HEK293T (cell line): ENCODE results near the gene DKK3.

ENCODE experiments used
- CTCF ChIA-PET: fragments of 350-600 bp; formaldehyde crosslinking; extraction: SDS; loops from one replicate; lab custom pipeline; 2021; ENCODE audit warnings: antibody characterized with exemption, inconsistent platforms; lab: Yijun Ruan, JAX
- POLR2A ChIA-PET: fragments of 350-600 bp; formaldehyde crosslinking; extraction: SDS; loops from one replicate; lab custom pipeline; 2020; ENCODE audit warnings: antibody characterized with exemption, inconsistent platforms; lab: Yijun Ruan, JAX
- DNase-seq: peaks from one replicate; pipeline ENCODE4 v3.0.0; 2012; ENCODE audit warnings: mixed read lengths; ENCODE audit errors: extremely low spot score
- ARNT ChIP-seq: fragments of 450-650 bp; IDR thresholded peaks from 2 replicates; pipeline ENCODE4 v1.6.1; 2017; ENCODE audit warnings: mild to moderate bottlenecking
- BHLHE40 ChIP-seq: fragments of 450-650 bp; IDR thresholded peaks from 2 replicates; pipeline ENCODE4 v1.6.1; 2016; ENCODE audit warnings: mild to moderate bottlenecking, moderate library complexity, borderline replicate concordance
- CTBP1 ChIP-seq: fragments of 450-650 bp; IDR thresholded peaks from 2 replicates; pipeline ENCODE4 v1.6.1; 2016; ENCODE audit warnings: borderline replicate concordance
- ELF4 ChIP-seq: fragments of 450-650 bp; IDR thresholded peaks from 2 replicates; pipeline ENCODE4 v1.6.1; 2017; ENCODE audit warnings: antibody characterized with exemption
- FOXA1 ChIP-seq: fragments of 450-650 bp; IDR thresholded peaks from 2 replicates; pipeline ENCODE4 v1.6.1; 2016; ENCODE audit warnings: mild to moderate bottlenecking
- FOXK2 ChIP-seq: fragments of 450-650 bp; IDR thresholded peaks from 2 replicates; pipeline ENCODE4 v1.6.1; 2016; ENCODE audit warnings: mild to moderate bottlenecking
- FOXM1 ChIP-seq: fragments of 450-650 bp; IDR thresholded peaks from 2 replicates; pipeline ENCODE4 v1.6.1; 2017; ENCODE audit warnings: mild to moderate bottlenecking, borderline replicate concordance
- HDGF ChIP-seq: fragments of 450-650 bp; IDR thresholded peaks from 2 replicates; pipeline ENCODE4 v1.6.1; 2017; ENCODE audit warnings: antibody characterized with exemption, borderline replicate concordance
- L3MBTL2 ChIP-seq: fragments of 450-650 bp; conservative IDR thresholded peaks from 2 replicates; pipeline ENCODE4 v1.6.1; 2016; ENCODE audit warnings: mild to moderate bottlenecking
- LEF1 ChIP-seq: fragments of 450-650 bp; IDR thresholded peaks from 2 replicates; pipeline ENCODE4 v1.6.1; 2017; ENCODE audit warnings: mild to moderate bottlenecking, borderline replicate concordance
- NFRKB ChIP-seq: fragments of 450-650 bp; IDR thresholded peaks from 2 replicates; pipeline ENCODE4 v1.6.1; 2016; ENCODE audit warnings: mild to moderate bottlenecking, moderate library complexity
- PKNOX1 ChIP-seq: fragments of 450-650 bp; IDR thresholded peaks from 2 replicates; pipeline ENCODE4 v1.6.1; 2016
- SP1 ChIP-seq: fragments of 450-650 bp; IDR thresholded peaks from 2 replicates; pipeline ENCODE4 v1.6.1; 2017
- SUZ12 ChIP-seq: fragments of 450-650 bp; IDR thresholded peaks from 2 replicates; pipeline ENCODE4 v1.6.1; 2016; ENCODE audit warnings: mild to moderate bottlenecking
- TARDBP ChIP-seq: fragments of 450-650 bp; IDR thresholded peaks from 2 replicates; pipeline ENCODE4 v1.6.1; 2016
- ZNF384 ChIP-seq: fragments of 450-650 bp; IDR thresholded peaks from 2 replicates; pipeline ENCODE4 v1.6.1; 2016

DKK3 gene

DNA sequence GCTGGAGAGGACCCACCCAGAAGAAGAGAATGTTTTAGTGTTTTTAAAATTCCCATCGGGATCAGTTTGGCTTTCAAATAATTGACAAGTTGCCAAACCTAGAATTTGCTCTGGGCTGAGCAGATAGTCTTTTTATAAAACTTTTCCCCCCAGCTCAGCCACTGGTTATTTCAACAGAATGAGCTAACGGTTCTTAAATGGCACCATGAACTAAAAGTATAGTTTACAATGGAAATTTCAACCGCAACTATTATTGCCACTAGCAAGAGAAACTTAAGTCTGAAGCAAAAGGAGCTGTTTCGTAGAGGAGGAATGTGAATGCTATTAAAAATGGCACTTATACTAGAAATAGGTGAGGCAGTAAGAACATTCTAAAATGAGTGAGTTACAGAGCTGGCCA is 3.4 kb downstream of the DKK3 start:
- no peak for DNase-seq
- POLR2A ChIA-PET: no interaction called here
- TF ChIP-seq PKNOX1 (no peak), FOXA1 (no peak), NFRKB (no peak), ZNF384 (no peak), HDGF (no peak), SP1 (no peak), ARNT (no peak), FOXK2 (no peak), FOXM1 (no peak), L3MBTL2 (no peak), ELF4 (no peak), TARDBP (no peak), BHLHE40 (no peak), CTBP1 (no peak), LEF1 (no peak), SUZ12 (no peak)
- CTCF ChIA-PET: interaction anchor here (1.1 kb wide), 1 partner anchor 9 kb away, joined by 3 read pairs; no protein-coding TSS in a partner anchor

- DNase-seq: no peak
- POLR2A ChIA-PET: no interaction called here
Observed at GRCh38 chr11:12003815-12004214, 4.6 kb downstream of the DKK3 start.

DNA sequence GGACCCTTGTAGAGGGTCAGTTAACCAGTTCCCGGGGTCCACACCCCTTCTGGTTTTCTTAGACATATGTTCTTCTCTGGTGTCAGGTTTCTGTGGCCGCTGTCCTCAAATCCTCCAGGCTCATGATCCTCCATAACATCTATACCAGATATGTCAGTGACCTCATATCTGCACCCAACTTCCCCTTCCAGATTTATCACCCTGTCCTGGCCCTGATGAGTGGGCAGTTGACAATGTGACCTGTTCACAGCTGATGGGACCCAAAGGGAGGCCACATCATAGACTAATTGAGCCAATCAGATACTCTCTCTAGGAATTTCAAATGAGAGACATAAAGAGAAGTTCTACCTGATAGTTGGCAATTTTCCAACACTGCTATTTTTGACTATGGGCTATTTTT is 5.1 kb downstream of the DKK3 start:
- no peak for TF ChIP-seq NFRKB
- TF ChIP-seq L3MBTL2: no peak
- TF ChIP-seq CTBP1: no peak
- TF ChIP-seq LEF1: no peak
- DNase-seq: no peak
- CTCF ChIA-PET: no interaction called here
- POLR2A ChIA-PET: no interaction called here

More at GRCh38 chr11:12003815-12004214, 4.6 kb downstream of the DKK3 start:
- TF ChIP-seq TARDBP (no peak), L3MBTL2 (no peak), ARNT (no peak), SP1 (no peak), NFRKB (no peak), ZNF384 (no peak), FOXK2 (no peak), SUZ12 (no peak), CTBP1 (no peak), FOXA1 (no peak), ELF4 (no peak), FOXM1 (no peak), LEF1 (no peak), BHLHE40 (no peak), HDGF (no peak), PKNOX1 (no peak)
- CTCF ChIA-PET: no interaction called here

DNA sequence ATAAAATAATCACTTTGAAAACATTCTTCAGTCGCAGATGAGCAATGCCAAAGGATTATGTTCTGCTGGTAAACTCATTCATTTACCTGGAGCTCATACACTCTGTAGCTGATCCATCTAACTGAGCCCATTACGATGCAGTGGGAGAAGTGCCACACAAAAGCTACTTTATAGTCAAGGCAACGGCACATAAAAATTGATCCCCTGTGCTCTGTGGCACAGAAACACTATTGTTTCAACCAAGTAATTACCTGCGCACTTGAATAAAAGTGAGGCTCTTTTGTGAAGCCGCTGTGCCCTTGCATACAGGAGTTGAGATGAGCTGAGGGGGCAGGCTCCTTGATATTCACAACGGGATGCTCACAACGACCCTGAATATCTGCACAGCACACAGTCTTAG is 7.2 kb downstream of the DKK3 start:
- CTCF ChIA-PET: no interaction called here
- POLR2A ChIA-PET: no interaction called here

DNA sequence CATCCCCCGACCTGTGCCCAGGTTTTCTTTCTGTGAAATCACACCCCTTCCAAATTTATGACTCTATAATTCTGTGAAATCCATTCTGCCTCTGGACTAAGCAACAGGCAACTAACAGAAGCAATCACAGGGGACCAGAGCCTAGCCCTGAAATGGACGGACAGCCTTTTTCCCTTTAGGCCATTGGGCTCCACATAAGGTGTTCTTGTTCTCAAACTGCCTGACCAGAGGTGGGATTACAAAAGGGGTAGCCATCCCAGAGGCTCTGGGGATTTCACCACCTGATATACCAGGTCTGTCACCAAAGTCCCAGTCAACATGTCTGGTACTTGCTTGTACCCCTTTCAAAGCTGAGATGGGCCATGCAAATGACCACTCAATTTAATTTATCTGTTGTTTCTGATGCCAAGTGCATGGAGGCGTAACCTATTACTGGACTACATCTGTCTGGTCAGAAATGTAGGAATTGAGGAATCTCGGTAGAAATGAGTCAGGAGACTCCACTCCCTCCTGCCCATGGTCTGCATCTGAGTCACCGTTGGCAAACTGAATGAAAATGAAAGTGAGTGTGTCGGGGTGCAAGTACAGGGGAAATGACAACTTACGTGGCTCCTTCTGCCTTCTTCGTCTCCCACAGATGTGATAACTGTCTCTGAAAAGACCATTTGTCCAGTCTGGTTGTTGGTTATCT is 10.2 kb downstream of the DKK3 start:
- TF ChIP-seq PKNOX1: no peak
- TF ChIP-seq L3MBTL2: no peak
- no peak for TF ChIP-seq ARNT
- no peak for TF ChIP-seq TARDBP
- no peak for TF ChIP-seq CTBP1
- TF ChIP-seq SP1: no peak
- no peak for TF ChIP-seq LEF1
- TF ChIP-seq HDGF: no peak
- no peak for TF ChIP-seq BHLHE40
- no peak for TF ChIP-seq ZNF384
- TF ChIP-seq SUZ12: no peak
- no peak for TF ChIP-seq ELF4
- TF ChIP-seq NFRKB: no peak
- POLR2A ChIA-PET: no interaction called here
- CTCF ChIA-PET: no interaction called here
- no peak for DNase-seq

More for the DNA sequence above, 7.2 kb downstream of the DKK3 start:
- DNase-seq: no peak
- TF ChIP-seq ARNT (no peak), CTBP1 (no peak), SUZ12 (no peak), ELF4 (no peak), PKNOX1 (no peak), HDGF (no peak), TARDBP (no peak), FOXM1 (no peak), ZNF384 (no peak), BHLHE40 (no peak), NFRKB (no peak)

DNA sequence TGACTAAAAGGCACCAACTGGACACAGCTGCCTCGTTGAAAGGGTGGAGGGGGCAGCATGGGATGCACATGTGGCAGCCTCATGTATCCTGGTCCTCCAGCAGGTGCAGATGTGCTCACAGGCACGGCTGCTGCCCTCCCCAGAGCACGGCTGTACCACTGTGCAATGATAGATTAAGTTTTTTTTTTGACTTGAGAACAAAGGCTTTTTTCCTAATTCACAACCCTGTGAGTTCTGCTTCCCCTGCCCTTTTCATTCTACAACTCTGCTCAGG is 11.4 kb downstream of the DKK3 start:
- ChIA-PET POLR2A (no interaction called here), CTCF (no interaction called here)
- DNase-seq: no peak
- TF ChIP-seq NFRKB (no peak), BHLHE40 (no peak), SUZ12 (no peak), HDGF (no peak), SP1 (no peak), FOXA1 (no peak), LEF1 (no peak), ELF4 (no peak)
